Measurements from ENCODE around the gene PARD3.

Gene PARD3

GRCh38 chr10:34101001-34101400 lies 714.1 kb downstream of the PARD3 start:
- DNase-seq (ENCODE audit: insufficient read length, low spot score) (no peak), FAIRE-seq (no peak)
- TF ChIP-seq CTCF (IDR thresholded peaks at IDR 0.05; ENCODE audit: insufficient read depth, missing control alignments): no peak

GRCh38 chr10:34098821-34099567 lies 716.1 kb downstream of the PARD3 start:
- no peak for TF ChIP-seq CTCF (IDR thresholded peaks at IDR 0.05; ENCODE audit: insufficient read depth, missing control alignments)
- no peak for DNase-seq (ENCODE audit: insufficient read length, low spot score)
- FAIRE-seq: no peak

- DNase-seq (ENCODE audit: insufficient read length, low spot score): no peak
- no peak for TF ChIP-seq CTCF (IDR thresholded peaks at IDR 0.05; ENCODE audit: insufficient read depth, missing control alignments)
- FAIRE-seq: no peak
Observed at GRCh38 chr10:34097682-34098081, 717.4 kb downstream of the PARD3 start.

- DNase-seq (ENCODE audit: insufficient read length, low spot score): no peak
- no peak for FAIRE-seq
- no peak for TF ChIP-seq CTCF (IDR thresholded peaks at IDR 0.05; ENCODE audit: insufficient read depth, missing control alignments)
Observed at GRCh38 chr10:34094961-34095360, 720.1 kb downstream of the PARD3 start.

GRCh38 chr10:34094146-34094696 lies 720.9 kb downstream of the PARD3 start:
- TF ChIP-seq CTCF (IDR thresholded peaks at IDR 0.05; ENCODE audit: insufficient read depth, missing control alignments): no peak
- DNase-seq (ENCODE audit: insufficient read length, low spot score) (no peak), FAIRE-seq (no peak)

- FAIRE-seq (no peak), DNase-seq (ENCODE audit: insufficient read length, low spot score) (no peak)
- TF ChIP-seq CTCF (IDR thresholded peaks at IDR 0.05; ENCODE audit: insufficient read depth, missing control alignments): no peak
Observed at GRCh38 chr10:34092891-34093290, 722.2 kb downstream of the PARD3 start.

GRCh38 chr10:34091635-34092195 lies 723.4 kb downstream of the PARD3 start:
- DNase-seq (ENCODE audit: insufficient read length, low spot score) (no peak), FAIRE-seq (no peak)
- no peak for TF ChIP-seq CTCF (IDR thresholded peaks at IDR 0.05; ENCODE audit: insufficient read depth, missing control alignments)

Measured in D721Med (cell line).